ENCODE measurements around the gene TRPM3.

The TRPM3 gene

DNA sequence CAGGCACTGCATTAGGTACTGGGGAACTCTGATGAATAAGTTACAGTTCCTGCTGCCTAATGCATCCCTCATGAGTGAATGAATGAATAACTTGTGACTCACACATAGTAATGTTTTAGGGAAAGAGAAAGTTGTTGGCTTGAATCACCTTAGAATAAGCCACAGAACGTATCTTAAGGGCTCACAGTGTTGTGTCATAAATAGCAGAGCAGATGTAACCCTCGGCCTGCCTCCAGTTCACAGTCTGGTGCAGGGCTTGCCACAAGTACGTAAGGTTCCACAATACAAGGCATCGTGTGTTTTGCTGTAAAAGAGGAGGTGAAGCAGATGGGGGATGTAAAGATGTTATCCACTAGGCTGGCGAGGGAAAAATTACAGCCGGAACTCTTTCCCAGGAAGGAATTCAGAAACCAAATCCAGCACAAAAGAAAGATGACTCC, 218.7 kb downstream of the TRPM3 start:
- in situ Hi-C loops (cut with HindIII; ENCODE audit: low sequenced_read_pairs): no loop called here

- in situ Hi-C loops (cut with HindIII; ENCODE audit: low sequenced_read_pairs): no loop called here
These were observed 219.2 kb downstream of the TRPM3 start for GRCh38 chr9:70902171-70902570.

DNA sequence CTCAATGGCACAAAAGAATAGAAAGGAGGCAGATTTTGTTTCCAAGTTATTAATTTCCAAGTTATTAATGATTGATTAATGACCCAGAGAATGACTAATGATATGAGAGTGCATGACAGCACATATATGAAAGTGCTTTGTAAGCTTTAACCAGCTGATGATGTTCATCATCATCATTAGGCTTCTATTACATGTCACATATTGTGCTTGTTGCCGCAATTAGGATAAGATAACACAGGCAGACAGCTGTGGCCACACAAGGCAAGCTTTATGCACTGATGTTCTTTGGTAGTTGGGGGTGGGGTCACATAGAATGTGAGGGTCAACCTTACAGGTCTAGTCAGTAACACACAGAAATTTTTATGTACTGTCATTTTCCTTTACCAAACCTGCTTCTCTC, 219.7 kb downstream of the TRPM3 start:
- in situ Hi-C loops (cut with HindIII; ENCODE audit: low sequenced_read_pairs): no loop called here

GRCh38 chr9:70901013-70901412, 220.4 kb downstream of the TRPM3 start:
- in situ Hi-C loops (cut with HindIII; ENCODE audit: low sequenced_read_pairs): no loop called here

DNA sequence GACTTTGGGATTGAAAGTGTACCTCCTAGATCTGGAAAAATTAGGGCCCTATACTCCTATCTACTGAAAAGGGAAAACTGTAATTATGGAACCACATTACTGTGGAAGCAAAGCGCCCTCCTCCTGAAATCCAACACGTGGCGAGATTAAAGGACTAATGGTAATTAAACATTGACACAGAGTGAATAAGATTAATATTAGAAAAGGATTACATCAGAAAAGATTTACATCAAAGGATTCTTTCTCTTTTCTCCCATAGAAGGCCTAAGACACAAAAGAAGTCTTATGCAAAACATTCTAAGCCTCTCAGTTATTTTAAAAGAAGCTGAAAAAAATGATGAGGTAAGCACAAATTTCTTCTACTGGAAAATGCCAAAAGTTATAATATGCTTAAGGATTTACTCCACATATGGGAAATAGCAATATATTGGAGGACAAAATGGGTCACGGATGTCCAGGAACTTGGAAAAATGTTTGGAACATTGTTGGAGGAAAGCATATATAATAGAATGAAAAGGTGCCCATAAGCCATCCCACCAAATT, 227.8 kb downstream of the TRPM3 start:
- in situ Hi-C loops (cut with HindIII; ENCODE audit: low sequenced_read_pairs): loop anchor here (10.0 kb wide), 1 partner anchor 91 kb away; no protein-coding TSS in a partner anchor

- in situ Hi-C loops (cut with HindIII; ENCODE audit: low sequenced_read_pairs): no loop called here
These were observed 232.9 kb downstream of the TRPM3 start for GRCh38 chr9:70888471-70888870.

DNA sequence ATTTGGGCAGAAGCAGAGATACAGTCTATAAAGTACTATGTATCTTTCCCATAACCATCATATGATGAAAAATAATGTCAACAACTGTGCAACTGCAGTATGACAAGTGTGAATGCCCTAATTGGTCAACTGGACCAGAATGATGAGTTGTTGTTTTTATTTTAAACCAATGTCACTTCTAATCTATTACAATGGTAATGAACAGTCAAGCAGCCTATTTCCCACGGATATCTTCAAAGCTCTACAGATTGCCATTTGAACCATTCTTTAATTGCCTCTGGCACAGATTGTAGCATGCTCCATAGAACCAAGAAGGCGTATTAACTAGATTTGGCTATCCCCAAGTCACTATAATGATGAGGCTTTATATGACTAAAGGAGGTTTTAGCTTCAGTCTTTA, 233.6 kb downstream of the TRPM3 start:
- in situ Hi-C loops (cut with HindIII; ENCODE audit: low sequenced_read_pairs): no loop called here

- in situ Hi-C loops (cut with HindIII; ENCODE audit: low sequenced_read_pairs): no loop called here
These were observed 237.2 kb downstream of the TRPM3 start for GRCh38 chr9:70883963-70884793.

DNA sequence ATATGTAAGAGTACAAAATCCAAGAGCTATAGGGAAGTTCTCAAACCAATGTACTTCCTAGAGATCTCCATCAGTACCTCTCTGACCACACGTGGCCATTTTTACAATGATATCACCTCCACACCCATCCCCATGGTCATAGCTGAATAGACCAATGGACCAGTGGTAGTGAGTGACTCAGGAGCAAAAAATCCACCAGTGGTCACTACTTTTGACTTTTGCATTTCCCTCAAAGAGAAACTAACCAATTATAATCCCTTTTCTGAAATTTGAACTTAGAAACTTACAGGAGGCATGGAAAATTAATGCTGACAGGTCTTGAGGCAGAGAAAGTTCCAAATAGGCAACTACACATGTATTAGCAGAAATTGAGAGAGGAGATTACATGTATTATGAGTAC, 238.4 kb downstream of the TRPM3 start:
- in situ Hi-C loops (cut with HindIII; ENCODE audit: low sequenced_read_pairs): no loop called here

- in situ Hi-C loops (cut with HindIII; ENCODE audit: low sequenced_read_pairs): no loop called here
These were observed 240.1 kb downstream of the TRPM3 start for GRCh38 chr9:70881333-70881732.

DNA sequence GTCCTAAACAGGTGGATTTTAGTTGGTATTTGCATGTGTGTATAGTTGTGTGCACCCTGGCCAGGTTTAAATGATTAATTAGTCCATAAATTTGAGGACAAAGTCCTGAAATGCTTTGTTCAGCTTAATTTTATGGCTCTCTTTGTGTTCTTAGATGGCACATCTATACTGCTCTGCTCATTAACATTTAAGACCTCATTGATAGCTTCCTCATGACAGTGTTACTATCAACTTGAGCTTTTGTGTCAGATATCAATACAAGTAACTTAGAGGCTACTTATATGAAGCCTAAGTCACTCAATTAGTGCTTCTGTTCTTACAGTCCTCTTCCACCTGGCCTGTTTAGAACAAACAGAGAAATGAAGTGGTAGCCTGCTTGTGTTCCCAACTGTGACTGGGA, 240.9 kb downstream of the TRPM3 start:
- in situ Hi-C loops (cut with HindIII; ENCODE audit: low sequenced_read_pairs): no loop called here

DNA sequence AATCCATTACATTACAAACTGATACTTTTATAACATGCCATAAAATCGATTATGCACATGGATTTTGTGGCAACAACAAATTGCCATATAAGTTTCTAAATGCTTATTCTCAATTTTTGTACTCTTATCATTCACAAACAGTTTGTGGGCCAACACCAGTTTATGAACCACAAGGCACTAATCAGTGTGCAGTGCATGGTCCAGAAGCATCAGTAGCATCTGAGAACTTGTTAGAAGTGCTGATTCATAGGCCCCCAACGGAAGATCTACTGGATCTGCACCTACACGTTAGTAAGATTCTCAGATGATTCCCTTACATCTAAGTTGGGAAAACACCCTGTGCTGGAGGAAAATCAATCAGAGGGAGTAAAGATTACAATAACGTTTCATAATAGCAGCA, 242.8 kb downstream of the TRPM3 start:
- in situ Hi-C loops (cut with HindIII; ENCODE audit: low sequenced_read_pairs): no loop called here

DNA sequence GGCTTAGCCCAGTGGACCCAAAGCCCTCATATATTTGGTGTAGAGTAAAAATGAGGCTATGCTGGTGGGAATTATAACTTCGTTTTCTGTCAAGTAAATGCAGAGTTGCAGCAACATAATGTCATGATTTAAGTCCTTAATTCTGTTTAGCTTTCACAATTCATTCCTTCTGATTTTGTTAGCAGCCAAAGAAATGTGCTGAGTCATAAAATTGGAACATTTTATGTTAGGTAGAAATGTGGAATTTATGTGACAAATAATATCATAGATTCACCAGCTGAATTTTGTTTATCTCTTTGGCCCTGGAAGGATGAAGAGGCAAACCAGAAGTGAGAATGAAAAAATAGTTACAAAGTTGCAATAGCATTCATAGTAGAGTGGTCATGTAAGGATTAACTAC, 247.0 kb downstream of the TRPM3 start:
- in situ Hi-C loops (cut with HindIII; ENCODE audit: low sequenced_read_pairs): no loop called here

- in situ Hi-C loops (cut with HindIII; ENCODE audit: low sequenced_read_pairs): no loop called here
These were observed 247.9 kb downstream of the TRPM3 start for GRCh38 chr9:70873506-70873905.

DNA sequence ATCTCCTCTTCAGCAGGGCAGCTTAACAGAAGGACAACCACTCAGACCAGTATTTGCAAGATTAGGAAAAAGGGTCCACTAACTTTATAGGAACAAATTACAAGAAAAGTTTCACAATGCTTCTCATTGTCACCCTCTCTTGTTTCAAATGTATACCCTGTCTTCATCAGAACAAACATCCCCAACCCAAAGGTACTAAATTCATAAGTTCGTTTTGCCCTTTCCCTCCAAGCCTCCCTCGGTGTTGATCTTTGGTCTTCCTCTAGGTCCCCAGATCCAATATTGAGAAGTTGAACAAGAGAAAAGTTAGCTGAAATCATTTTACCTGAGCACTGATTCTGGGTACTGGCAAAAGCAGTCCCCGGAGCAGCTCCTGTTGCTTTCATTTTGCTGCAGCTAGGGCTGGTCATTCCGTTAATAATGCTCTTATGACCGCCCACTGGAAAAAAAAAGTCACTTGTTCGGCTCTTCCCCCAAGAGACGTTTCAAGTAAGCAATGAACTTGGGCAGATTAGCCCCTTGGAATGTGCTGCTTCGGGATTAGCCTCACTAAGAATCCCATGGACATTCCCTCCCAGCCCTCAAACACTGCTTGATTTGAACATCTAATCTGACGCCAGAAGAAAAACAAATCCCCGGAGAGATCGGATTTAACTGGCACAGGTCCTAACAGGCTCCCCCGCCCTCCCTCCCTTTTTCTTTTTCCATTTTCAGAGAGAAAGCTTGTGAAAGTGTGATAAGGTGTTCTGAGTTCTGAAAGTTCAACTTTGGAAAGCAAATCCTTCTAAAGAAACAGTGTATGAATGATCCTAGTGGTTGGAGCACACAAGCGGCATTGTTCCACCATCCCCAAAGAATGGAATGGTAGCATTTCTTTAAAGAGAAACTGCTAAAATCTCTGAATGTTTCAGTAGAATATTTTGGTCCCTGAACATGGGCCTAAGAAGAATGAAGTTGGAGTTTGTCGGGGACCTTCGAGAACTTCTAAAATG, 252.5 kb downstream of the TRPM3 start:
- in situ Hi-C loops (cut with HindIII; ENCODE audit: low sequenced_read_pairs): no loop called here

- in situ Hi-C loops (cut with HindIII; ENCODE audit: low sequenced_read_pairs): no loop called here
These were observed 253.4 kb downstream of the TRPM3 start for GRCh38 chr9:70868041-70868440.

- in situ Hi-C loops (cut with HindIII; ENCODE audit: low sequenced_read_pairs): no loop called here
These were observed 255.9 kb downstream of the TRPM3 start for GRCh38 chr9:70865471-70865870.

GRCh38 chr9:70861797-70862196, 259.6 kb downstream of the TRPM3 start:
- in situ Hi-C loops (cut with HindIII; ENCODE audit: low sequenced_read_pairs): no loop called here

GRCh38 chr9:70861376-70861775, 260.0 kb downstream of the TRPM3 start:
- in situ Hi-C loops (cut with HindIII; ENCODE audit: low sequenced_read_pairs): no loop called here

- in situ Hi-C loops (cut with HindIII; ENCODE audit: low sequenced_read_pairs): no loop called here
These were observed 261.7 kb downstream of the TRPM3 start for GRCh38 chr9:70859694-70860093.

DNA sequence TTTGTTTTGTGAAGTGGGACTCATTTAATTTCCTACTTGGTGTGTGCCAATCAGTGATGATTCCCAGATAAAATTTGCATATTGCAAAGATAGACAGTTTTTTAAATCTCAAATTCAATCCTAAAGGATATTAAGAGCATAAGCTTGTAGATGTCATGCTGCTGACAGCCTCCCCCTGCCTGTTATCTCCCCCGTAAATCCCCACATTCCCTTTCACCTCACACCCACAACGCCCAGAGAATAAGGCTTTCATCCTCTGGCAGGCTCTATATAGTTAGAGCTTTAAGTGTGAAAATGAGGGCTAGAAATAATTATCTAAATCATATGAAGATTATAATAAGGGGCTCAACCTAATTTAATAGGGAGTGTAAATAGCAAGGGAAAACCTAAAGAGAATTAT, 265.0 kb downstream of the TRPM3 start:
- in situ Hi-C loops (cut with HindIII; ENCODE audit: low sequenced_read_pairs): no loop called here
